Superior temporal gyrus (tissue), 1 donor: ENCODE data around the gene MCOLN1.
"Not testable (repeated sequence)": the region's sequence is repeated elsewhere in the genome, so short reads cannot be mapped to it uniquely, and the experiment has no call there.

Source experiments
- DNase-seq: peaks from one replicate; pipeline ENCODE4 v3.0.0-alpha.2; 2016; ENCODE audit errors: extremely low spot score

The MCOLN1 gene

DNA sequence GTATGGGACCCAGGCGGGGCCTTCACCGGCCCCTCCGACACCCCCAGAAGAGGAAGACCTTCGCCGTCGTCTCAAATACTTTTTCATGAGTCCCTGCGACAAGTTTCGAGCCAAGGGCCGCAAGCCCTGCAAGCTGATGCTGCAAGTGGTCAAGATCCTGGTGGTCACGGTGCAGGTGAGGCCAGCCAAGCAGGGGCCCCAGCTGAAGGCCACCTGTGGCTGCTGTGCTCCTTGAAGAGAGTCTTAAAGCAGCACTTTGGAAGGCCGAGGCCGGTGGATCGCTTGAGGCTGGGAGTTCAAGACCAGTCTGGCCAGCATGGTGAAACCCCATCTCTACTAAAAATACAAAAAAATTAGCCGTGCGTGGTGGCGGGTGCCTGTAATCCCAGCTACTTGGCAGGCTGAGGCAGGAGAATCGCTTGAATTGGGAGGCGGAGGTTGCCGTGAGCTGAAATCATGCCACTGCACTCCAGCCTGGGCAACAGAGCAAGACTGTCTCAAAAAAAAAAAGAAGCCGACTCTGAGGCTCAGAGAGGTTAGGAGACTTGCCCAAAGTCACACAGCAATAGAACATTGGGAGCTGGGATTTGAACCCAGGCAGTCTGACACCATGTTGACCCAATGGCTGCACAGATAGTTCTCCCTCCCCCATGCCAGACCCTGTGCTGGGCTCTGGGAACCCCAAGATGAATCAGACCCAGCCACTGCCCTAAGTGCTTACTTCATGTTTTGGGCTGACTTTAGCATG lies 2.7 kb downstream of the MCOLN1 start:
- no peak for DNase-seq

DNA sequence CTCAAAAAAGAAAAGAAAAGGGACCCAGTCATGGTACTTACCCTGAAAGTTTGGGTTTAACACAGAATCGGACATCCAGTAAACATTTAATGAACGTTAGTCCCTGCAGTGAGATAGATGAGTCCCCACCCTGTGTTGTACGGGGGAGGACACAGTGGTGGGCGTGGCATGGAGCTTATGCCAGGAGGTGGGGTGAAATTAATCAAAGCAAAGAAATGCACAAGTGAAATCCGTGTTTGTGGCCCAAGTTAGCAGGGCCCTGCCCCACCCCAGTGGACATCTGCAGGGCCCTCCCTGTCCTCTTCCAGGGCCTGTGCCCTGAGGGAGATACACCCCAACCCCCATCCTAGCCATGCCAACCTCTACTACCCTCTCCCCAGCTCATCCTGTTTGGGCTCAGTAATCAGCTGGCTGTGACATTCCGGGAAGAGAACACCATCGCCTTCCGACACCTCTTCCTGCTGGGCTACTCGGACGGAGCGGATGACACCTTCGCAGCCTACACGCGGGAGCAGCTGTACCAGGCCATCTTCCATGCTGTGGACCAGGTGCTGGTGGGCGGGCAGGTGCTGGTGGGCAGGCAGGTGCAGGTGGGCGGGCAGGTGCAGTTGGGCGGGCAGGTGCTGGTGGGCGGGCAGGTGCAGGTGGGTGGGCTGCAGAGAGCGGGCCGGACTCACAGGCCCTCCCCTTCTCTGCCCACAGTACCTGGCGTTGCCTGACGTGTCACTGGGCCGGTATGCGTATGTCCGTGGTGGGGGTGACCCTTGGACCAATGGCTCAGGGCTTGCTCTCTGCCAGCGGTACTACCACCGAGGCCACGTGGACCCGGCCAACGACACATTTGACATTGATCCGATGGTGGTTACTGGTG lies 3.9 kb downstream of the MCOLN1 start:
- DNase-seq: no peak

DNA sequence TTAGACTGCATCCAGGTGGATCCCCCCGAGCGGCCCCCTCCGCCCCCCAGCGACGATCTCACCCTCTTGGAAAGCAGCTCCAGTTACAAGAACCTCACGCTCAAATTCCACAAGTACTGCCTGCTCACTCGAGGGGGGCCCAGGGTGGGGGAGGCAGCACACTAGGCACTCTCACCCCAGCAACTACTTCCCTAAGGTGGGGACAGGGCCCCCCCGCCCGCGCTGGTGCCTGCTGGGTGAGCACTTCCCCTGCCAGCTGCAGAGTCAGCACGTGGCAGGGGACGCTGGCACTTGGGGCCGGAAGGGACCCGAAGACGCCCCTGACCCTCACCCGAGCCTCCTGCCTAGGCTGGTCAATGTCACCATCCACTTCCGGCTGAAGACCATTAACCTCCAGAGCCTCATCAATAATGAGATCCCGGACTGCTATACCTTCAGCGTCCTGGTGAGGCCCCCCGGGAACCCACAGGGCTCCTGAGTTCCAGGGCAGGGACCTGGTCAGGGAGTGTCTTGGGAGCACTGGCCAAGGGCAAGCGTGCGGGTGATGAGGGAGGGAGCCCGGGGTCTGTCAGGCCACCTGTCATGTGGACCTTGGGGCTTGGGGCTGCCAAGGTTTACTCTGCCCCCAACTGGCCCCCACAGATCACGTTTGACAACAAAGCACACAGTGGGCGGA lies 5.2 kb downstream of the MCOLN1 start:
- DNase-seq: no peak

GRCh38 chr19:7528192-7528519 lies 5.7 kb downstream of the MCOLN1 start:
- no peak for DNase-seq

DNA sequence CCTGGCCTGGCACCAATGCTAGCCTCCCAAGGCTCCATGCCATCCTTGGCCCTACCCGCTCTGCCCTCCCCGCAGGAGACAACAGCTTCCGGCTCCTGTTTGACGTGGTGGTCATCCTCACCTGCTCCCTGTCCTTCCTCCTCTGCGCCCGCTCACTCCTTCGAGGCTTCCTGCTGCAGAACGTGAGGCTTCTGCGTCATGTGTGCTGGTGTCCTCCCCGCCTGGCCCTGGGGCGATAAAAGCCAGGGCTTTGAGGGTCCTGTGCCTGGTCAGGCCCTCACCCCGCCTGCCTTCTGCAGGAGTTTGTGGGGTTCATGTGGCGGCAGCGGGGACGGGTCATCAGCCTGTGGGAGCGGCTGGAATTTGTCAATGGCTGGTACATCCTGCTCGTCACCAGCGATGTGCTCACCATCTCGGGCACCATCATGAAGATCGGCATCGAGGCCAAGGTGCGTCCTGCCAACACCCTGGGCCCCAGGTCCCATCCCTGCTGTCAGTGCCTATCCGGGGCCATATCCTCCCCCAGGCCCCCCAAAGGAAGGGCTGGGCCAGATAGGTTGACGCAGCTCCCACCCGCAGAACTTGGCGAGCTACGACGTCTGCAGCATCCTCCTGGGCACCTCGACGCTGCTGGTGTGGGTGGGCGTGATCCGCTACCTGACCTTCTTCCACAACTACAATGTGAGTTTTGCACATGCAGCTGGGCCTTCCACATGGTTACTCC lies 6.3 kb downstream of the MCOLN1 start:
- no peak for DNase-seq

- DNase-seq: no peak
Observed at GRCh38 chr19:7529246-7529600, 6.8 kb downstream of the MCOLN1 start.

DNA sequence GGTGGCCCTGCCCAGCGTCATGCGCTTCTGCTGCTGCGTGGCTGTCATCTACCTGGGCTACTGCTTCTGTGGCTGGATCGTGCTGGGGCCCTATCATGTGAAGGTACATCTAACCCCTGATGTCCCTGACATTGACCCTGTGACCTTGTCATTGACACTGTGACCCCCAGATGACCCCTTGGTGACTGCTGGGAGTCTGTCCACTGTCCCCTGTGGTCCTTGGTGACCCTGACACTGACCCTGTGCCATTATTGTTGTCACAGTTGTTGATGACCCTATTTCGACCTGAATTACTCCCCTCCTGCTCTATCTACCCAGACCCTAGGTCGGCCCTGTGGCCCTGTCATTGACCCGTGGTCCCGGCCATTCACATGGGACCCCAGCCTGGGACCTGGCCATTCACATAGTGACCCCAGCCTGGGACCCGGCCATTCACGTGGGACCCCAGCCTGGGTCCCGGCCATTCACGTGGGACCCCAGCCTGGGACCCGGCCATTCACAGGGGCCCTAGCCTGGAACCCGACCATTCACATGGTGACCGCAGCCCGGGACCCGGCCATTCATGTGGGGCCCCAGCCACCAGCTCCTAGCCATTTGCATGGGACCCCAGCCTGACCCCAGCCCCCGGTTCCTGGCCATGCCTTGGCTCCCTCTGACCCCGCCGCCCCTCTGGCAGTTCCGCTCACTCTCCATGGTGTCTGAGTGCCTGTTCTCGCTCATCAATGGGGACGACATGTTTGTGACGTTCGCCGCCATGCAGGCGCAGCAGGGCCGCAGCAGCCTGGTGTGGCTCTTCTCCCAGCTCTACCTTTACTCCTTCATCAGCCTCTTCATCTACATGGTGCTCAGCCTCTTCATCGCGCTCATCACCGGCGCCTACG lies 7.4 kb downstream of the MCOLN1 start:
- no peak for DNase-seq

- DNase-seq: peak; percentile 36
Observed at GRCh38 chr19:7533281-7533885, 11.0 kb downstream of the MCOLN1 start.

DNA sequence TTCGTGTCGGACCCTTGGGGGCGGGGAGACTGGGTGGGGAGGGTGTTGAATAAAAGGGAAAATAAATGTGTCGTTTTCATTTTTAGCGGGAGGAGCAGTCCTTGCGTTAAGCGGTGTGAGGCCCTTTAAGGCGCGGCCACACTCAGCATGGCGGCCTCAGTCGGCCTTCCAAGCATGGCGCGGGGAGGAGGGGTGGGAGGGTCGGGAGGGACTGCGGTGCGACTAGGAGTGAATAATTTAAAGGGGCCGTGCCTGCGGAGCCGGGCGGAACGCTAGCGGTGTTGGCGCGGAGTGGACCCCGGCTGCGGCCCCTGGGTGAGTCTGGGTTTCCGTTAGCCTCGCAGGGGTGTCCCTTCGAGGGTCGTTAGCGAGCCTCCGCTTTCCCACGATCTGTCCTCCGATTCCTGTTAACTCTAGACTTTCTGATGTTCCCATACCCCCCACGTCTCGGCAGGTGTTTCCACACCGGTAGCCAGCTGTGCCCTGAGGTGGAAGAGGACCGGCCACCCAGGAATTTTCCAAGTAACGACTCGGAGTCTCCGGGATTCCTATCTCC lies 11.6 kb downstream of the MCOLN1 start:
- DNase-seq: peak; percentile 84

DNA sequence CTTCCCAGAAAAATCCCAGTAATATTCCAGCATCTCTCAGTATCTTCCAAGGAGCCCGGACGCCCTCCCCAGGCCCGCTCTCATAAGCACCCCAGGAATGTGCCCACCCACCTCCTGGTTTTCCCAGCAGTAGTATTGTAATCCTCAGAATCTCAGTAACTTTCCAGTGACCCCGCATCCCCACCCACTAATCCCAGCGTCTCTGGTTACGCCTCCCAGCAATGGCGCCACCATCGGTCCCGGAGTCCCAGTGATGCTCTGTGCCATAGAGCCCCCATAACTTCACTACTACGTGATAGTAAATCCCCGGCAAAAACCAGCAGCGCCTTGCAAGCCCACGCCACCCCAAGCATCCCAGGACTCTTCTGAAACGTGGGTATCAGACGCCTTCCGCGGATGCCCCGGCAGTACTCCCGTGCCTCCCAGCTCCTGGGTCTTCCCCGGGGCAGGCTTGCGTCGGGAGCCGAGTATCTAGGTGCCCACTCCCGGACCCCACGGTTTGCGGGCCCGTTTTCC lies 12.2 kb downstream of the MCOLN1 start:
- peak; percentile 87 for DNase-seq

DNA sequence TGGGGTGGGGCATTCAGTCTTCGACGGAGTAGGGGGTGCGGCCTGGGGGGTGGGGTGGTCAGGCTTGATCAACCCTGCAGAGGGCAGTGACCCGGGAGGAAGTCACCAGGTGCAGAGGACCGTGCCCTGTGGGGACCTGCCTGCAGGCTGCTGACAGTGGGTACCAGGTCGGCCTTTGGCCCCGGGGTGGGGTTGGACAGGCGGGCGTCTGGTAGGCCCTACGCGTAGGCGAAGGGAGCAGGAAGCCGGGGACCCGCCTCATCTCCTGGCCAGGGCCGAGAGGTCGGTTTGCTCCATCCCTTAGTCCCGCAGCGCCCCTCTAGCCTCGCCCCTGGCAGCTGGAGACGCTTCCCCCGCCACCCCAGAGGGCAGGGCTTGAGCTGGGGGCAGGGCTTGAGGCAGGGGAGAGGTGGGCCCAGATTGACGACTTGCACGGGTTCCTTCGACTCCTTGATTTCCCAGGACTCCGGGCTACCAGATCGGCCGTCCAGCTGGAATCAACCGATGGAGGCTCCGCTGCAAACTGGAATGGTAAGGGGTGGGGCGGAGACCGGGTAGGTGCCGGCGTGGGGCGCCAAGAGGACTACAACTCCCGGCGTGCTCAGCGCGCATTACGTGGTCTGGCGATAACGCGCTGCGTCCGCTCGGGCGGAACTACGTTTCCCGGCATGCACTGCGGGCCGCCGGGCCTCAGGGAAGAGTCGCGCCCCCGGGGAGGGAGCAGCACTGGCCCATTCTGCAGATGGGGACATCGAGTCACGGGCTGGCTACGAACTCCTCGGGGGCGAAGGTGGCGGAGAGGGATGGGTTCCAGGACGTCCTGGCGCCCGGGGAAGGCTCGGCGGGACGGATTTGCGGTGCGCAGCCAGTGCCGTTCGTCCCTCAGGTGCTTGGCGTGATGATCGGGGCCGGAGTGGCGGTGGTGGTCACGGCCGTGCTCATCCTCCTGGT lies 12.9 kb downstream of the MCOLN1 start, which contains the start of gene PNPLA6:
PNPLA6 (plus strand) TSS at position 671 of the 951 bp plus-strand sequence; CDS start at position 743, 72 bp downstream.
- DNase-seq: peak; percentile 97

DNA sequence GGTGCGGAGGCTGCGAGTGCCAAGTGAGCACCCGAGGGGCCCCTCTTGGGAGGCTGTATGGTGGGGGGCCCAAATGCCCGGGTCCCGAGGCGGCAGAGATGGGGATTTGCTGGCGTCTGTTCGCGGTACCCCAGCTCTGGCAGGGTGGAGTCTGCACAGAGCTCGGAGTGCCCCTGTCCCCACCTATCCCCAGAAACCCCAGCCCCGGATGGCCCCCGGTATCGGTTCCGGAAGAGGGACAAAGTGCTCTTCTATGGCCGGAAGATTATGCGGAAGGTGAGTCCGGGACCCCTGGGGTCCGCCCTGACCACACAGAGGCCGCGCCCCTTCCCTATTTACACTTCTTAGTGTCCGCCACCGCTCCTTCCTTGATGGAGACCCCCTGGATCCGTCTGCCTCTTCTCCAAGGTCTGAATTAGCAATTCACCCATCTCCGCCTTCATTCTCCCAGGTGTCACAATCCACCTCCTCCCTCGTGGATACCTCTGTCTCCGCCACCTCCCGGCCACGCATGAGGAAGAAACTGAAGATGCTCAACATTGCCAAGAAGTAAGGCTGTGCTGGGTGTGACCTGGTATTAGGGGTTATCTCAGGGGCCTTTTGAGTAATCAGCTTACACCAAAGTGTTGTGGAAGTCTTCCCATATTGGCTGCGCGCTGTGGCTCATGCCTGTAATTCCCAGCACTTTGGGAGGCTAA lies 13.7 kb downstream of the MCOLN1 start:
- DNase-seq: no peak

DNA sequence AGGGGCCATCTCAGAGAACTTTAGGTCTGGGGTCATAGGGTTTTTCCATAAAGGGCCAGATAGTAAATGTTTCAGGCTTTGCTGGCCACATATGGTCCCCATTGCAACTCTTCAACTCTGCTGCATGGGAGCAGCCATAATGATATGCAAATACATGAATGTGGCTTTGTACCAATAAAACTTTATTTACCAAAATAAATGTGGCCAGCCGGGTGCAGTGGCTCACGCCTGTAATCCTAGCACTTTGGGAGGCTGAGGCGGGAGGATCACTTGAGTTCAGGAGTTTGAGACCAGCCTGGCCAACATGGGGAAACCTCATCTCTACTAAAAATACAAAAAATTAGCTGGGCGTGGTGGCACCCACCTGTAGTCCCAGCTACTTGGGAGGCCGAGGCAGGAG lies 16.6 kb downstream of the MCOLN1 start:
- DNase-seq: not testable (repeated sequence)

- no peak for DNase-seq
Observed at GRCh38 chr19:7539827-7540425, 17.5 kb downstream of the MCOLN1 start.

DNA sequence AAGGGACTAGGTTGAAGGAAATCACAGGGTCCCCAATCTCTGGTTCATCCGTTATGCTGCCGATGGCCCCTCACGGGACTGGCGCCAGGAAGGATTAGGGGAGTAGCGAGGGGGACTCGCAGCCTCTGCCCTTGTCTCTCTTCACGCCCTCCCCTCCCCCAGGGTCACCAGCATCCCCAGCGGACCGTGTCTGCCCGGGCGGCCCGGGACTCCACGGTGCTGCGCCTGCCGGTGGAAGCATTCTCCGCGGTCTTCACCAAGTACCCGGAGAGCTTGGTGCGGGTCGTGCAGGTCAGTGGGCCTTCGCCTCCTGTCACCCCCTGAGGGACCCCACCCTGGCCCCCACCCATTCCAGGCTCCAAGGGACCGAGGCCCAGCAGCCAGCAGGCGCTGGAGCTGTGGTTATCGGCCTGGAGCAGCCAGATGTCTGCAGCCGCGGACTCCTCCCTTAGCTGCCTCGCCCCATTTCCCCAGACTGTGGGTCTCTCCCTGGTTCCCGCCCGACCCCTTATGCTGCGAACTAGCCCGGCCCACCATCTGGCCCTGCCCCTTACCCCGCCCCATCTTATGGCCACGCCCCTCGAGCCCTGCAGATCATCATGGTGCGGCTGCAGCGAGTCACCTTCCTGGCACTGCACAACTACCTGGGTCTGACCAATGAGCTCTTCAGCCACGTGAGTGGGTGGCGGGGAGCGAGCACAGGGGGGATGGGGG lies 18.5 kb downstream of the MCOLN1 start:
- no peak for DNase-seq

GRCh38 chr19:7541475-7541824 lies 19.0 kb downstream of the MCOLN1 start:
- no peak for DNase-seq

DNA sequence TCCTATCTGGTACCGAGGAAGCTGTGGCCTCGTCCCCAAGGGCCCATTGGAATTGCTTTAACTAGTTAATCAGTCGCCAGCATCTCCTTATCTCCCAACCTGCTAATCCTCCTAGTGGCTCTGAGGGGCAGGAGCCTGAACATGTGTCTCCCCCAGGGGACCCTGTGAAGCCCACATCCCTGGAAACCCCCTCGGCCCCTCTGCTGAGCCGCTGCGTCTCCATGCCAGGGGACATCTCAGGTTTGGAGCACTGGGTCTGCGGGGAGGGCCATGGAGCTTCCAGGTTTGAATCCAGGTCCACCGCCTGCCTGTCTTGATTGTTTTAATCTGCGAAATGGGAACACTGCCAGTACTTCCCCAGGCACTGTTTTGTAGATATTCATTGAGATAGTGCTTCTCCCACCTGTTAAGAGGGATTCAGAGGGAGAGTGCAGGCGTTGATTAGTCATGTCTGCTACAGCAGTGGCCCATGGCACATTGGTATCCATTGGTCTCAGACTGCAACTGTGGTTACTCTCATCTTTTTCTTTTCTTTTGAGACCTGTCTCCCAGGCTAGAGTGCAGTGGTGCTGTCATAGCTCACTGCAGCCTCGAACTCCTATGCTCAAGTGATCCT lies 19.5 kb downstream of the MCOLN1 start:
- DNase-seq: no peak
